Muscle of arm (tissue), 14 donors: ENCODE results near the gene FLNA. TPM values are rescaled to one million over a fixed set of nuclear protein-coding genes. Genes with fewer than 3 reads are reported as not detected.
A peak's percentile ranks its signal among the peaks of the same experiment; 100 is the strongest.
"Not testable (repeated sequence)": the region's sequence is repeated elsewhere in the genome, so short reads cannot be mapped to it uniquely, and the experiment has no call there.

ENCODE experiments used
- DNase-seq: peaks from one replicate; pipeline ENCODE4 v3.0.0-alpha.2; 2013
- long read RNA-seq, 11 donors: transcript quantifications; one replicate each; lab custom pipeline, GENCODE V29; 2026
- polyA plus RNA-seq, 12 donors: library from polyadenylated mRNA; unstranded; fragments of 120-200 nt; gene quantifications; one replicate each; pipeline ENCODE4 v1.2.1, GENCODE V29; 2013; ENCODE audit not compliant: insufficient read length in 12 of 12

The FLNA gene
- polyA plus RNA-seq = 100 to 1,000 TPM in 11 of 12 donors, 10 to 100 TPM in 1; 54.4 to 509 (median 215) TPM
- long read RNA-seq, donor 1, full-length matches to known transcripts = 42 of 314 reads
- long read RNA-seq, donor 1, partial matches to known transcripts = 272 of 314 reads
- long read RNA-seq, donor 1, other reads (novel, unspliced or antisense) = 0 of 314 reads
- long read RNA-seq, donor 2, full-length matches to known transcripts = 8 of 6,887 reads
- long read RNA-seq, donor 2, partial matches to known transcripts = 6,642 of 6,887 reads
- long read RNA-seq, donor 2, other reads (novel, unspliced or antisense) = 237 of 6,887 reads
- long read RNA-seq, donor 3, partial matches to known transcripts = 1,002 of 1,034 reads
- long read RNA-seq, donor 3, other reads (novel, unspliced or antisense) = 29 of 1,034 reads
- long read RNA-seq, donor 4, partial matches to known transcripts = 0 of 1 reads
- long read RNA-seq, donor 4, other reads (novel, unspliced or antisense) = 0 of 1 reads
- long read RNA-seq, donor 5, partial matches to known transcripts = 9,188 of 9,538 reads
- long read RNA-seq, donor 5, other reads (novel, unspliced or antisense) = 346 of 9,538 reads
- long read RNA-seq, donor 6, partial matches to known transcripts = 5 of 10 reads
- long read RNA-seq, donor 6, other reads (novel, unspliced or antisense) = 0 of 10 reads
- long read RNA-seq, donor 7, partial matches to known transcripts = 29 of 34 reads
- long read RNA-seq, donor 7, other reads (novel, unspliced or antisense) = 0 of 34 reads
- long read RNA-seq, donor 8, full-length matches to known transcripts = 5 of 309 reads
- long read RNA-seq, donor 8, partial matches to known transcripts = 286 of 309 reads
- long read RNA-seq, donor 8, other reads (novel, unspliced or antisense) = 18 of 309 reads
- long read RNA-seq, donor 9, partial matches to known transcripts = 3,480 of 3,565 reads
- long read RNA-seq, donor 9, other reads (novel, unspliced or antisense) = 79 of 3,565 reads
- long read RNA-seq, donor 10, full-length matches to known transcripts = 10 of 4,087 reads
- long read RNA-seq, donor 10, partial matches to known transcripts = 3,963 of 4,087 reads
- long read RNA-seq, donor 10, other reads (novel, unspliced or antisense) = 114 of 4,087 reads
- long read RNA-seq, donor 11, full-length matches to known transcripts = 3 of 4,851 reads
- long read RNA-seq, donor 11, partial matches to known transcripts = 4,695 of 4,851 reads
- long read RNA-seq, donor 11, other reads (novel, unspliced or antisense) = 153 of 4,851 reads

- DNase-seq = no peak
Measured at GRCh38 chrX:154374313-154375155, at the start of gene FLNA. Gene FLNA, minus strand, starts transcription at chrX:154374634. Its CDS starts 3,389 bp downstream, at chrX:154371245.

GRCh38 chrX:154420402-154420756 is 45.9 kb upstream of the FLNA start:
- no peak for DNase-seq

GRCh38 chrX:154419688-154420401 is 45.4 kb upstream of the FLNA start:
- no peak for DNase-seq

GRCh38 chrX:154419189-154419588 is 44.8 kb upstream of the FLNA start:
- no peak for DNase-seq

- DNase-seq = no peak
Measured at GRCh38 chrX:154417157-154417556, 42.7 kb upstream of the FLNA start.

- DNase-seq = no peak
Measured at GRCh38 chrX:154413142-154413541, 38.7 kb upstream of the FLNA start.

- no peak for DNase-seq
Measured at GRCh38 chrX:154412468-154412867, 38.0 kb upstream of the FLNA start.

- DNase-seq = peak; percentile 46
Measured at GRCh38 chrX:154411981-154412340, 37.5 kb upstream of the FLNA start.

GRCh38 chrX:154409222-154409871 is 34.9 kb upstream of the FLNA start, which contains the start of gene DNASE1L1:
Gene DNASE1L1, minus strand, starts transcription at chrX:154409254. Its CDS starts 3,686 bp downstream, at chrX:154405568.
- no peak for DNase-seq

GRCh38 chrX:154408659-154409221 is 34.3 kb upstream of the FLNA start:
- no peak for DNase-seq

- no peak for DNase-seq
Measured at GRCh38 chrX:154404625-154405192, 30.3 kb upstream of the FLNA start.

- no peak for DNase-seq
Measured at GRCh38 chrX:154403858-154404257, 29.4 kb upstream of the FLNA start.

GRCh38 chrX:154403192-154403591 is 28.8 kb upstream of the FLNA start:
- no peak for DNase-seq

GRCh38 chrX:154402622-154403127 is 28.2 kb upstream of the FLNA start:
- DNase-seq = no peak

GRCh38 chrX:154401918-154402621 is 27.6 kb upstream of the FLNA start:
- no peak for DNase-seq

- DNase-seq = no peak
Measured at GRCh38 chrX:154401045-154401799, 26.8 kb upstream of the FLNA start.

- DNase-seq = not testable (repeated sequence)
Measured at GRCh38 chrX:154400369-154400817, 26.0 kb upstream of the FLNA start.
